GM20000 (cell line): ENCODE results near the gene KRR1.
"Not testable (repeated sequence)": the region's sequence is repeated elsewhere in the genome, so short reads cannot be mapped to it uniquely, and the experiment has no call there.

Experiments
- DNase-seq: peaks from one replicate; pipeline ENCODE4 v3.0.0; 2012; ENCODE audit warnings: low spot score
- CTCF ChIP-seq: IDR thresholded peaks from 2 replicates; pipeline ENCODE4 v1.5.1; 2012; ENCODE audit warnings: mild to moderate bottlenecking, control low read depth; ENCODE audit errors: extremely low read depth, missing control alignments

Gene KRR1

GRCh38 chr12:75525263-75525662, 13.9 kb upstream of the KRR1 start:
- TF ChIP-seq CTCF = no peak
- no peak for DNase-seq

- DNase-seq = not testable (repeated sequence)
Observed at GRCh38 chr12:75522124-75522523, 10.7 kb upstream of the KRR1 start.

GRCh38 chr12:75521224-75521623, 9.8 kb upstream of the KRR1 start:
- DNase-seq = not testable (repeated sequence)

GRCh38 chr12:75509621-75510020, 1.8 kb downstream of the KRR1 start:
- no peak for TF ChIP-seq CTCF
- no peak for DNase-seq

- TF ChIP-seq CTCF = no peak
- no peak for DNase-seq
Observed at GRCh38 chr12:75508159-75508558, 3.2 kb downstream of the KRR1 start.

- no peak for TF ChIP-seq CTCF
- no peak for DNase-seq
Observed at GRCh38 chr12:75507086-75507485, 4.3 kb downstream of the KRR1 start.

- no peak for DNase-seq
- TF ChIP-seq CTCF = peak; percentile 1
Observed at GRCh38 chr12:75505706-75506312, 5.6 kb downstream of the KRR1 start.

GRCh38 chr12:75503866-75504265, 7.5 kb downstream of the KRR1 start:
- TF ChIP-seq CTCF = no peak

GRCh38 chr12:75503459-75503858, 8.0 kb downstream of the KRR1 start:
- DNase-seq = no peak
- no peak for TF ChIP-seq CTCF

More at GRCh38 chr12:75503866-75504265, 7.5 kb downstream of the KRR1 start:
- no peak for DNase-seq
